ENCODE measurements around the gene PGPEP1.

GRCh38 chr19:18342090-18342632, 1.8 kb downstream of the PGPEP1 start:
- TF ChIP-seq NR2C1 (IDR thresholded peaks at IDR 0.05) (no peak), MTA2 (IDR thresholded peaks at IDR 0.05; ENCODE audit: low read depth) (no peak), MXI1 (IDR thresholded peaks at IDR 0.05; ENCODE audit: low read depth, low read length) (no peak), CTCF (IDR thresholded peaks at IDR 0.05 in 2 of 3, conservative IDR thresholded peaks at IDR 0.05 in 1 of 3; ENCODE audit: control insufficient read depth in 2 of 3, extremely low read depth in 1 of 3, insufficient read depth in 1 of 3, low read depth in 3 of 3, low read length in 3 of 3) (no peak), USF2 (IDR thresholded peaks at IDR 0.05; ENCODE audit: borderline replicate concordance, low read depth, low read length) (no peak), SUZ12 (IDR thresholded peaks at IDR 0.05; ENCODE audit: unreplicated experiment) (no peak), SMC3 (IDR thresholded peaks at IDR 0.05; ENCODE audit: borderline replicate concordance, low read length) (no peak), SREBF2 (IDR thresholded peaks at IDR 0.05; ENCODE audit: low read length) (no peak), NRF1 (conservative IDR thresholded peaks at IDR 0.05; ENCODE audit: low read depth, low read length) (no peak), HDGF (IDR thresholded peaks at IDR 0.05) (no peak), NR2F1 (conservative IDR thresholded peaks at IDR 0.05) (no peak), PKNOX1 (IDR thresholded peaks at IDR 0.05) (no peak)
